H1 (cell line): ENCODE measurements around the gene RPS6KL1. TPM values are rescaled to one million over a fixed set of nuclear protein-coding genes. Genes with fewer than 3 reads are reported as not detected.

Experiments
- CTCF ChIA-PET: fragments of 300-600 bp; sonication (Branson Sonifier 250); formaldehyde crosslinking; loops from one replicate; lab custom pipeline; 2021; ENCODE audit not compliant: partially characterized antibody; lab: Charles Lee
- POLR2A ChIA-PET: fragments of 300-600 bp; sonication (Branson Sonifier 250); formaldehyde crosslinking; loops from one replicate; lab custom pipeline; 2021; ENCODE audit warnings: inconsistent platforms; ENCODE audit not compliant: partially characterized antibody; lab: Charles Lee
- DNase-seq, 2 experiments: peaks; one replicate each; pipeline versions ENCODE4 v3.0.0 to v3.0.0-alpha.2; 2010 to 2022; ENCODE audit warnings: low spot score in 2 of 2, low read depth in 1 of 2, mixed read lengths in 1 of 2
- FAIRE-seq: peaks from 2 replicates; lab custom pipeline; 2011; peaks lifted over from hg19 to GRCh38; lab: Jason Lieb, UNC
- H2AFZ ChIP-seq: 2 replicates; pipeline ENCODE4 v1.8.1; 2012; ENCODE audit warnings: low read length, inconsistent platforms
- H2AK5ac ChIP-seq: 2 replicates; pipeline ENCODE4 v1.6.1; 2013; ENCODE audit warnings: low read depth, low read length
- H2BK120ac ChIP-seq: replicated peaks from 2 replicates; pipeline ENCODE3; 2013; ENCODE audit warnings: low read depth, low read length, inconsistent platforms
- H2BK12ac ChIP-seq: 2 replicates; pipeline ENCODE4 v1.6.1; 2013; ENCODE audit warnings: low read depth, low read length
- H2BK15ac ChIP-seq: 2 replicates; pipeline ENCODE4 v1.6.1; 2013; ENCODE audit warnings: low read length
- H2BK20ac ChIP-seq: 2 replicates; pipeline ENCODE4 v1.6.1; 2013; ENCODE audit warnings: low read length
- H2BK5ac ChIP-seq: 2 replicates; pipeline ENCODE4 v1.6.1; 2013; ENCODE audit warnings: low read depth, low read length
- H3K14ac ChIP-seq: 2 replicates; pipeline ENCODE4 v1.6.1; 2013; ENCODE audit warnings: inconsistent platforms; ENCODE audit not compliant: insufficient read length
- H3K18ac ChIP-seq: 2 replicates; pipeline ENCODE4 v1.6.1; 2013; ENCODE audit warnings: low read length; ENCODE audit errors: extremely low read depth
- H3K23ac ChIP-seq: 2 replicates; pipeline ENCODE4 v1.6.1; 2013; ENCODE audit warnings: inconsistent platforms; ENCODE audit not compliant: insufficient read length
- H3K23me2 ChIP-seq: 2 replicates; pipeline ENCODE4 v1.6.1; 2013; ENCODE audit warnings: low read depth, low read length
- H3K27ac ChIP-seq: 2 replicates; pipeline ENCODE4 v1.6.1; 2011; ENCODE audit warnings: low read depth, low read length, inconsistent platforms
- H3K27me3 ChIP-seq, 4 experiments: replicated peaks in 1 of 4; 1 replicate in 1 of 4; 2 replicates in 3 of 4; pipeline versions ENCODE4 v1.6.1 to v1.8.1; 2011 to 2013; ENCODE audit warnings: low read length in 3 of 4, mild to moderate bottlenecking in 3 of 4, inconsistent platforms in 2 of 4, mixed read lengths in 2 of 4, moderate library complexity in 1 of 4; ENCODE audit not compliant: control insufficient read depth in 3 of 4, insufficient read depth in 3 of 4; ENCODE audit errors: extremely low read depth in 1 of 4
- H3K36me3 ChIP-seq, 4 experiments: 2 replicates each; pipeline versions ENCODE4 v1.6.1 to v1.8.1; 2011 to 2013; ENCODE audit warnings: mild to moderate bottlenecking in 4 of 4, low read length in 3 of 4, moderate library complexity in 2 of 4, control low read depth in 1 of 4, inconsistent platforms in 1 of 4; ENCODE audit not compliant: insufficient read depth in 4 of 4, control insufficient read depth in 2 of 4
- H3K4ac ChIP-seq: replicated peaks from 2 replicates; pipeline ENCODE3; 2013; ENCODE audit warnings: low read length, low read depth, mixed read lengths, inconsistent platforms; ENCODE audit not compliant: insufficient read length
- H3K4me1 ChIP-seq, 4 experiments: replicated peaks in 1 of 4; 1 replicate in 1 of 4; 2 replicates in 3 of 4; pipeline versions ENCODE4 v1.6.1 to v1.8.1; 2011 to 2013; ENCODE audit warnings: low read length in 3 of 4, inconsistent platforms in 2 of 4, mixed read lengths in 1 of 4; ENCODE audit not compliant: insufficient read depth in 4 of 4, control insufficient read depth in 3 of 4
- H3K4me2 ChIP-seq, 2 experiments: 2 replicates each; pipeline versions ENCODE4 v1.6.1 to v1.8.1; 2011 to 2013; ENCODE audit warnings: low read depth in 2 of 2, low read length in 2 of 2, control low read depth in 1 of 2, inconsistent platforms in 1 of 2, mild to moderate bottlenecking in 1 of 2; ENCODE audit not compliant: insufficient read depth in 1 of 2
- H3K4me3 ChIP-seq, 4 experiments: fragments of 200-600, 300-600 bp in 1 of 4; sonication (generic), shearing (Covaris generic), sonication (Bioruptor Twin) in 1 of 4; 2 replicates each; pipeline versions ENCODE4 v1.5.1 to v1.8.1; 2011 to 2016; ENCODE audit warnings: low read length in 4 of 4, low read depth in 3 of 4, control low read depth in 2 of 4, inconsistent platforms in 2 of 4, mild to moderate bottlenecking in 2 of 4, mixed read lengths in 1 of 4, moderate library complexity in 1 of 4; ENCODE audit not compliant: insufficient read depth in 2 of 4; ENCODE audit errors: extremely low read depth in 1 of 4
- H3K56ac ChIP-seq: replicated peaks from 2 replicates; pipeline ENCODE3; 2013; ENCODE audit warnings: low read depth, mild to moderate bottlenecking, mixed read lengths, low read length, inconsistent platforms; ENCODE audit not compliant: insufficient read length
- H3K79me1 ChIP-seq: 2 replicates; pipeline ENCODE4 v1.6.1; 2013; ENCODE audit warnings: low read depth, low read length, control low read depth
- H3K79me2 ChIP-seq, 2 experiments: 2 replicates each; pipeline versions ENCODE4 v1.6.1 to v1.8.1; 2012 to 2013; ENCODE audit warnings: low read length in 2 of 2, mild to moderate bottlenecking in 2 of 2, inconsistent platforms in 1 of 2; ENCODE audit not compliant: insufficient read depth in 2 of 2, control insufficient read depth in 1 of 2
- H3K9ac ChIP-seq, 4 experiments: replicated peaks in 1 of 4; 1 replicate in 1 of 4; 2 replicates in 3 of 4; pipeline versions ENCODE4 v1.6.1 to v1.8.1; 2011 to 2013; ENCODE audit warnings: low read depth in 3 of 4, low read length in 3 of 4, control low read depth in 2 of 4, mild to moderate bottlenecking in 2 of 4, moderate library complexity in 2 of 4, inconsistent platforms in 1 of 4; ENCODE audit errors: extremely low read depth in 1 of 4
- H3K9me3 ChIP-seq, 2 experiments: 2 replicates each; pipeline versions ENCODE4 v1.6.1 to v1.8.1; 2012 to 2013; ENCODE audit warnings: mild to moderate bottlenecking in 2 of 2, moderate library complexity in 2 of 2, control low read depth in 1 of 2, inconsistent platforms in 1 of 2, low read depth in 1 of 2, low read length in 1 of 2, mixed read lengths in 1 of 2; ENCODE audit not compliant: insufficient read depth in 2 of 2
- H4K20me1 ChIP-seq, 2 experiments: replicated peaks in 1 of 2; 2 replicates each; pipeline versions ENCODE3 to v1.8.1; 2011 to 2013; ENCODE audit warnings: inconsistent platforms in 2 of 2, low read length in 2 of 2, mild to moderate bottlenecking in 1 of 2; ENCODE audit not compliant: insufficient read depth in 2 of 2, control insufficient read depth in 1 of 2
- H4K5ac ChIP-seq: 2 replicates; pipeline ENCODE4 v1.6.1; 2013; ENCODE audit warnings: low read length, low read depth, mixed read lengths, inconsistent platforms; ENCODE audit not compliant: insufficient read length
- H4K8ac ChIP-seq: 2 replicates; pipeline ENCODE4 v1.8.0; 2013; ENCODE audit warnings: mild to moderate bottlenecking, moderate library complexity, low read length, inconsistent platforms; ENCODE audit not compliant: insufficient read depth; ENCODE audit errors: extremely low read depth
- H4K91ac ChIP-seq: replicated peaks from 2 replicates; pipeline ENCODE3; 2013; ENCODE audit warnings: low read length, mixed read lengths, inconsistent platforms; ENCODE audit not compliant: insufficient read length
- BCL11A ChIP-seq, 2 experiments: IDR thresholded peaks; one replicate each; pipeline ENCODE4 v1.6.1; 2011; ENCODE audit warnings: low read depth in 2 of 2, low read length in 2 of 2, mild to moderate bottlenecking in 2 of 2
- BRCA1 ChIP-seq: IDR thresholded peaks from 2 replicates; pipeline ENCODE4 v1.6.1; 2012; ENCODE audit warnings: low read depth, low read length, improper control_type of control experiment
- CBX8 ChIP-seq: fragments of 300-800, 300-1000 bp; sonication (generic); IDR thresholded peaks from 2 replicates; pipeline ENCODE4 v1.7.1; 2016; ENCODE audit warnings: low read depth, low read length, borderline replicate concordance
- CEBPB ChIP-seq: IDR thresholded peaks from 2 replicates; pipeline ENCODE4 v1.6.1; 2012; ENCODE audit warnings: low read depth, low read length
- CHD1 ChIP-seq: IDR thresholded peaks from 2 replicates; pipeline ENCODE4 v1.6.1; 2012; ENCODE audit warnings: low read depth, low read length, improper control_type of control experiment
- EGR1 ChIP-seq: IDR thresholded peaks from 2 replicates; pipeline ENCODE4 v1.6.1; 2011; ENCODE audit warnings: low read depth, low read length, borderline replicate concordance
- FOSL1 ChIP-seq: IDR thresholded peaks from 2 replicates; pipeline ENCODE4 v1.6.1; 2011; ENCODE audit warnings: mild to moderate bottlenecking, low read depth, low read length, moderate library complexity; ENCODE audit not compliant: insufficient read depth
- HDAC2 ChIP-seq, 2 experiments: fragments of 300-600 bp in 1 of 2; sonication (generic) in 1 of 2; IDR thresholded peaks; 2 replicates each; pipeline ENCODE4 v1.6.1; 2011 to 2012; ENCODE audit warnings: low read depth in 2 of 2, low read length in 2 of 2, mild to moderate bottlenecking in 2 of 2, moderate library complexity in 2 of 2, borderline replicate concordance in 1 of 2, inconsistent platforms in 1 of 2
- JUND ChIP-seq: IDR thresholded peaks from 2 replicates; pipeline ENCODE4 v1.6.1; 2011; ENCODE audit warnings: mild to moderate bottlenecking, improper control_type of control experiment, low read length
- POLR2AphosphoS5 ChIP-seq: IDR thresholded peaks from 2 replicates; pipeline ENCODE4 v1.6.1; 2011; ENCODE audit warnings: low read depth, low read length
- RFX5 ChIP-seq: IDR thresholded peaks from 2 replicates; pipeline ENCODE4 v1.6.1; 2011; ENCODE audit warnings: low read depth, low read length, improper control_type of control experiment, borderline replicate concordance
- SIN3A ChIP-seq, 2 experiments: IDR thresholded peaks in 1 of 2; conservative IDR thresholded peaks in 1 of 2; 2 replicates each; pipeline ENCODE4 v1.6.1; 2011 to 2012; ENCODE audit warnings: low read length in 2 of 2, improper control_type of control experiment in 1 of 2, low read depth in 1 of 2, mild to moderate bottlenecking in 1 of 2
- SP1 ChIP-seq: IDR thresholded peaks from 2 replicates; pipeline ENCODE4 v1.6.1; 2011; ENCODE audit warnings: low read depth, low read length
- SP2 ChIP-seq: IDR thresholded peaks from 2 replicates; pipeline ENCODE4 v1.6.1; 2012; ENCODE audit warnings: mild to moderate bottlenecking, low read length, inconsistent platforms
- TAF1 ChIP-seq: IDR thresholded peaks from 2 replicates; pipeline ENCODE4 v1.6.1; 2011; ENCODE audit warnings: mild to moderate bottlenecking, low read depth, low read length
- WGBS, 2 experiments: shearing (Covaris generic) in 1 of 2; methylation state at CpG; one replicate each; pipeline versions ENCODE4 v1.1.6 to v1.1.7; 2013 to 2015; ENCODE audit warnings: low lambda C conversion rate in 2 of 2, mixed read lengths in 2 of 2, inconsistent platforms in 1 of 2, low coverage in 1 of 2, missing lambda C conversion rate in 1 of 2; ENCODE audit not compliant: insufficient replicate concordance in 2 of 2, insufficient coverage in 1 of 2, insufficient read length in 1 of 2; ENCODE audit errors: extremely low coverage in 1 of 2, missing lambda C conversion rate in 1 of 2; 5-methylcytosine and 5-hydroxymethylcytosine counted together
- polyA plus RNA-seq, 7 experiments: library from polyadenylated mRNA; depleted of rRNA in 3 of 7; stranded (reverse) in 5 of 7; unstranded in 2 of 7; fragments of >200 nt in 5 of 7; fragments of 200-250 nt in 2 of 7; gene quantifications; 1 replicate in 5 of 7; 2 replicates in 1 of 7; 4 replicates in 1 of 7; pipeline versions ENCODE4 v1.2.1 to v1.2.3, GENCODE V29; 2011 to 2013; ENCODE audit warnings: missing spikeins in 2 of 7, mixed read lengths in 2 of 7
- total RNA-seq: library from RNA; stranded (reverse); fragmentation: NEBNext Ultra II Directional; extraction: Animal tissue kit (Norgen Biotek cat#: 25700); gene quantifications from 2 replicates; pipeline ENCODE4 v1.2.1, GENCODE V29; 2021

RPS6KL1 gene
- total and polyA plus RNA-seq, 2 of the 8 experiments (the other 6 are each of a cell fraction or from before 2014, with no cell fraction given), result 9.8 to 13.8 TPM

DNA sequence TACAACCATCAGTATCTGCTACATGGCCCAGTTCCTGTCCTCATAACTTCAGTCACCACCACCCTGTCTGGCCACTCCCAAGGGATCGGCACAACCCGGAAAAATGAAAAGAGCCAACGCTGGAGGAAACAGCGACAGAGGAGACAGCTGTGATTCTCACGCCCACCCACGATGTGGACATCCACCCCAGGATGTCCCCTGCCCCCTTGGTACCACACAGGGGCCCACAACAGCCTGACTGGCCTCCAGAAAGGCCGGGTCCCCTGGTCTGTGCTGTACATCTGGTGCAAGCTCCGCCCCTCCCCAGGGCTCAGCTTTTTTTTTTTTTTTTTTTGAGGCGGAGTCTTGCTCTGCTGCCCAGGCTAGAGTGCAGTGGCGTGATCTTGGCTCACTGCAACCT is 12.5 kb downstream of the RPS6KL1 start:
- no peak for FAIRE-seq
- no peak overlapping the region for H3K9ac ChIP-seq
- TF ChIP-seq CEBPB (no peak), CHD1 (no peak), RFX5 (no peak), TAF1 (no peak), EGR1 (no peak), BCL11A (IDR thresholded peaks at IDR 0.05; ENCODE audit: low read depth in 2 of 2, low read length in 2 of 2) (no peak), SP2 (no peak), CBX8 (no peak), HDAC2 (IDR thresholded peaks at IDR 0.05; ENCODE audit: borderline replicate concordance in 1 of 2, low read depth in 2 of 2, low read length in 2 of 2) (no peak), POLR2AphosphoS5 (no peak), FOSL1 (no peak), JUND (no peak), SIN3A (conservative IDR thresholded peaks at IDR 0.05 in 1 of 2, IDR thresholded peaks at IDR 0.05 in 1 of 2; ENCODE audit: low read depth in 1 of 2, low read length in 2 of 2) (no peak), SP1 (no peak), BRCA1 (no peak)

More for the DNA sequence above, 12.5 kb downstream of the RPS6KL1 start:
- ChIA-PET CTCF (interaction anchor here (1.0 to 24.8 kb wide), 7 partner anchors 11 to 176 kb away, joined by 3 to 509 read pairs (median 26); partner anchors contain the start of genes PGF, PROX2 and RPS6KL1), POLR2A (interaction anchor here (0.9 to 3.9 kb wide), 6 partner anchors 10 to 216 kb away, joined by 3 to 16 read pairs (median 4); partner anchors contain the start of genes NEK9, PGF and RPS6KL1)
- no peaks in the 10 kb centered on the region for H3K23me2 ChIP-seq
- DNase-seq, result no peak
- H2BK5ac ChIP-seq, result no peak overlapping the region
- no peak overlapping the region for H2BK120ac ChIP-seq
- WGBS, 2 experiments, result 96% methylated on average over 8 of the region's 10 CpGs; no CpG with 5 or more reads in 1 of the 2 experiments
- H2BK15ac ChIP-seq, result no peak overlapping the region
- H4K20me1 ChIP-seq, result peaks cover 2 to 3% of the 10 kb centered on the region in 2 experiments
- no peak overlapping the region for H4K8ac ChIP-seq
- no peak overlapping the region for H2AFZ ChIP-seq
- H3K79me2 ChIP-seq, result no peaks in the 10 kb centered on the region
- H3K27ac ChIP-seq, result no peak overlapping the region
- no peak overlapping the region for H4K91ac ChIP-seq
- no peak overlapping the region for H3K4me2 ChIP-seq
- H3K79me1 ChIP-seq, result no peaks in the 10 kb centered on the region
- no peak overlapping the region for H3K14ac ChIP-seq
- H2BK20ac ChIP-seq, result no peak overlapping the region
- no peak overlapping the region for H2BK12ac ChIP-seq
- no peaks in the 10 kb centered on the region; a peak in 1 of 7 replicates for H3K4me1 ChIP-seq
- H2AK5ac ChIP-seq, result no peak overlapping the region
- H3K18ac ChIP-seq, result no peak overlapping the region
- H4K5ac ChIP-seq, result no peak overlapping the region
- no peak overlapping the region for H3K4ac ChIP-seq
- H3K56ac ChIP-seq, result no peak overlapping the region
- H3K23ac ChIP-seq, result no peak overlapping the region
- no peaks in the 10 kb centered on the region for H3K27me3 ChIP-seq
- H3K9me3 ChIP-seq, result no peaks in the 10 kb centered on the region
- no peaks in the 10 kb centered on the region for H3K36me3 ChIP-seq
- H3K4me3 ChIP-seq, result no peak overlapping the region
